Left ventricle myocardium inferior (tissue), 1 donor: Measurements from ENCODE around the gene ENOX2. TPM values are rescaled to one million over a fixed set of nuclear protein-coding genes. Genes with fewer than 3 reads are reported as not detected.

ENCODE experiments used
- DNase-seq: peaks from one replicate; pipeline ENCODE4 v3.0.0-alpha.2; 2020
- H3K27ac ChIP-seq: fragments of 200-600 bp; replicated peaks from 2 replicates; pipeline ENCODE4 v1.8.0; 2021
- H3K27me3 ChIP-seq: fragments of 200-600 bp; 2 replicates; pipeline ENCODE4 v1.8.0; 2021; ENCODE audit warnings: low read depth
- H3K36me3 ChIP-seq: fragments of 200-600 bp; 2 replicates; pipeline ENCODE4 v1.8.0; 2021
- H3K4me1 ChIP-seq: fragments of 200-600 bp; 2 replicates; pipeline ENCODE4 v1.8.0; 2021
- H3K4me3 ChIP-seq: fragments of 200-600 bp; 2 replicates; pipeline ENCODE4 v1.8.0; 2021; ENCODE audit warnings: mild to moderate bottlenecking, moderate library complexity
- H3K9me3 ChIP-seq: fragments of 200-600 bp; replicated peaks from 2 replicates; pipeline ENCODE4 v1.8.0; 2021
- CTCF ChIP-seq: fragments of 200-600 bp; IDR thresholded peaks from 2 replicates; pipeline ENCODE4 v1.8.0; 2021; ENCODE audit warnings: antibody characterized with exemption, mild to moderate bottlenecking, borderline replicate concordance
- intact Hi-C: fragments of 100-400 bp; cut with micrococcal nuclease; formaldehyde crosslinking; loops from one replicate; pipeline ENCODE4 v1.11.0; 2022
- total RNA-seq: library from RNA; stranded (reverse); fragmentation: NEBNext Ultra II Directional; extraction: Animal tissue kit (Norgen Biotek cat#: 25700); gene quantifications from one replicate; pipeline ENCODE4 v1.2.1, GENCODE V29; 2021
- donor health status: DM: no; HTN: yes; CAD: no; lungs with severe emphysema.

Gene ENOX2
- total RNA-seq, 1 donor from 2014 or later, result 14.1 TPM

- intact Hi-C loops, result no loop called here
- no peaks in the 10 kb centered on the region for H3K36me3 ChIP-seq
- no peaks in the 10 kb centered on the region for H3K27me3 ChIP-seq
- peaks cover 5% of the 10 kb centered on the region for H3K4me1 ChIP-seq
- no peak overlapping the region for H3K27ac ChIP-seq
- H3K4me3 ChIP-seq, result no peak overlapping the region
- peaks cover 9% of the 10 kb centered on the region for H3K9me3 ChIP-seq
- no peak for DNase-seq
- TF ChIP-seq CTCF, result no peak
Observed at GRCh38 chrX:130851569-130851968, 51.4 kb downstream of the ENOX2 start.

GRCh38 chrX:130848763-130849162 lies 54.2 kb downstream of the ENOX2 start:
- no peak overlapping the region for H3K4me3 ChIP-seq
- H3K36me3 ChIP-seq, result no peaks in the 10 kb centered on the region
- H3K27ac ChIP-seq, result no peak overlapping the region
- TF ChIP-seq CTCF, result no peak
- intact Hi-C loops, result no loop called here
- no peak for DNase-seq
- peaks cover 5% of the 10 kb centered on the region for H3K4me1 ChIP-seq
- no peaks in the 10 kb centered on the region for H3K27me3 ChIP-seq
- no peaks in the 10 kb centered on the region for H3K9me3 ChIP-seq

GRCh38 chrX:130846746-130847145 lies 56.3 kb downstream of the ENOX2 start:
- Histone ChIP-seq H3K36me3 (no peaks in the 10 kb centered on the region), H3K4me3 (no peak overlapping the region), H3K27ac (no peak overlapping the region), H3K4me1 (peaks cover 5% of the 10 kb centered on the region), H3K9me3 (no peaks in the 10 kb centered on the region), H3K27me3 (no peaks in the 10 kb centered on the region)
- TF ChIP-seq CTCF, result no peak
- no peak for DNase-seq
- intact Hi-C loops, result no loop called here

- DNase-seq, result no peak
- no peak overlapping the region for H3K27ac ChIP-seq
- no peaks in the 10 kb centered on the region for H3K27me3 ChIP-seq
Observed at GRCh38 chrX:130841776-130842175, 61.2 kb downstream of the ENOX2 start.

GRCh38 chrX:130840345-130840744 lies 62.7 kb downstream of the ENOX2 start:
- H3K36me3 ChIP-seq, result no peaks in the 10 kb centered on the region
- intact Hi-C loops, result no loop called here
- no peak for DNase-seq

More at GRCh38 chrX:130841776-130842175, 61.2 kb downstream of the ENOX2 start:
- Histone ChIP-seq H3K9me3 (no peaks in the 10 kb centered on the region), H3K36me3 (no peaks in the 10 kb centered on the region), H3K4me1 (peaks cover 4% of the 10 kb centered on the region), H3K4me3 (no peak overlapping the region)
- intact Hi-C loops, result no loop called here
- no peak for TF ChIP-seq CTCF

More at GRCh38 chrX:130840345-130840744, 62.7 kb downstream of the ENOX2 start:
- H3K9me3 ChIP-seq, result no peaks in the 10 kb centered on the region
- TF ChIP-seq CTCF, result no peak
- H3K4me3 ChIP-seq, result no peak overlapping the region
- no peak overlapping the region for H3K27ac ChIP-seq
- H3K27me3 ChIP-seq, result no peaks in the 10 kb centered on the region
- H3K4me1 ChIP-seq, result peaks cover 15% of the 10 kb centered on the region
